ENCODE data around the gene TMEM127.

DNA sequence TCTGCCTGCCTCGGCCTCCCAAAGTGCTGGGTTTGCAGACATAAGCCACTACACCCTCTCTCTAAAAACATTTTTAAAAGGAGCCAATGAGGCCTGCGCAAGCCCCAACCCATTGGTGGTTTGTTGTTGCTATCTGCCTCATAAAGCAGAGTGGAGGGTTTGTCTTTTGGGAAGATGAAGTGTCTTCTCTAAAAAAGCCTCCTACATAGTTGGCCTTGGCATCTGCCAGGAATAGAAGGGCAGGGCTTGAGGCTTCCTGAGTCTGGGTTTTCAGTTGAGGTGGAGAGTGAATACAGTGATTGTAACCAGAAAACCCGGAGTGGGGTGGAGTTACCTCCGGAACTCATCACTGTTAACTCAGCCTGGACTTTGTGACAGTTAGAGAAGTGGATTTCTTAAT, 51.2 kb downstream of the TMEM127 start:
- TF ChIP-seq, protein P1, sequence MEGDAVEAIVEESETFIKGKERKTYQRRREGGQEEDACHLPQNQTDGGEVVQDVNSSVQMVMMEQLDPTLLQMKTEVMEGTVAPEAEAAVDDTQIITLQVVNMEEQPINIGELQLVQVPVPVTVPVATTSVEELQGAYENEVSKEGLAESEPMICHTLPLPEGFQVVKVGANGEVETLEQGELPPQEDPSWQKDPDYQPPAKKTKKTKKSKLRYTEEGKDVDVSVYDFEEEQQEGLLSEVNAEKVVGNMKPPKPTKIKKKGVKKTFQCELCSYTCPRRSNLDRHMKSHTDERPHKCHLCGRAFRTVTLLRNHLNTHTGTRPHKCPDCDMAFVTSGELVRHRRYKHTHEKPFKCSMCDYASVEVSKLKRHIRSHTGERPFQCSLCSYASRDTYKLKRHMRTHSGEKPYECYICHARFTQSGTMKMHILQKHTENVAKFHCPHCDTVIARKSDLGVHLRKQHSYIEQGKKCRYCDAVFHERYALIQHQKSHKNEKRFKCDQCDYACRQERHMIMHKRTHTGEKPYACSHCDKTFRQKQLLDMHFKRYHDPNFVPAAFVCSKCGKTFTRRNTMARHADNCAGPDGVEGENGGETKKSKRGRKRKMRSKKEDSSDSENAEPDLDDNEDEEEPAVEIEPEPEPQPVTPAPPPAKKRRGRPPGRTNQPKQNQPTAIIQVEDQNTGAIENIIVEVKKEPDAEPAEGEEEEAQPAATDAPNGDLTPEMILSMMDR (IDR thresholded peaks at IDR 0.05): no peak
- TF ChIP-seq POLR2A (IDR thresholded peaks at IDR 0.05) (no peak), POLR2AphosphoS5 (IDR thresholded peaks at IDR 0.05) (no peak)
